IMR-90 (cell line): ENCODE measurements around the gene MYEF2. TPM values are rescaled to one million over a fixed set of nuclear protein-coding genes. Genes with fewer than 3 reads are reported as not detected.
A peak's percentile ranks its signal among the peaks of the same experiment; 100 is the strongest.

Experiments used
- ATAC-seq: fragments of 200-7000 bp; cut with Tn5 transposase; 2 replicates; pipeline ENCODE4 v1.9.1; 2020; ENCODE audit warnings: low read depth, mild to moderate bottlenecking, moderate library complexity
- BruUV-seq: library from RNA; stranded (reverse); fragments of 400-500 nt; replicated peaks from 2 replicates; lab custom pipeline; 2021; lab: Mats Ljungman, UMichigan
- CTCF ChIA-PET: fragments of 300-600 bp; formaldehyde crosslinking; extraction: SDS; loops from one replicate; lab custom pipeline; 2021; ENCODE audit warnings: antibody characterized with exemption; lab: Yijun Ruan, JAX
- POLR2A ChIA-PET: fragments of 300-600 bp; sonication (Branson Sonifier 250); formaldehyde crosslinking; loops from one replicate; lab custom pipeline; 2022; ENCODE audit warnings: antibody characterized with exemption; ENCODE audit not compliant: unreplicated experiment; lab: Charles Lee
- DNase-seq: peaks from one replicate; pipeline ENCODE4 v3.0.0; 2013
- H2AFZ ChIP-seq: replicated peaks from 2 replicates; pipeline ENCODE3; 2013; ENCODE audit warnings: low read length, mild to moderate bottlenecking; ENCODE audit not compliant: poor library complexity
- H2AK5ac ChIP-seq: 2 replicates; pipeline ENCODE4 v1.6.1; 2013; ENCODE audit warnings: low read depth, low read length, inconsistent platforms
- H2AK9ac ChIP-seq: replicated peaks from 2 replicates; pipeline ENCODE3; 2013; ENCODE audit warnings: mild to moderate bottlenecking, low read depth, low read length, moderate library complexity; ENCODE audit not compliant: poor library complexity
- H2BK120ac ChIP-seq: 2 replicates; pipeline ENCODE4 v1.6.1; 2013; ENCODE audit warnings: low read depth, low read length, inconsistent platforms
- H2BK15ac ChIP-seq: 3 replicates; pipeline ENCODE4 v1.6.1; 2013; ENCODE audit warnings: low read depth, low read length, inconsistent platforms
- H2BK20ac ChIP-seq: 2 replicates; pipeline ENCODE4 v1.6.1; 2013; ENCODE audit warnings: low read depth, mild to moderate bottlenecking, inconsistent platforms, low read length, moderate library complexity
- H2BK5ac ChIP-seq: 2 replicates; pipeline ENCODE4 v1.6.1; 2013; ENCODE audit warnings: mild to moderate bottlenecking, low read depth, low read length, inconsistent platforms; ENCODE audit not compliant: poor library complexity, severe bottlenecking
- H3K14ac ChIP-seq: replicated peaks from 2 replicates; pipeline ENCODE4 v1.6.1; 2013; ENCODE audit warnings: low read depth, low read length, inconsistent platforms
- H3K18ac ChIP-seq: 2 replicates; pipeline ENCODE4 v1.6.1; 2013; ENCODE audit warnings: low read depth, low read length, control low read depth
- H3K23ac ChIP-seq: 2 replicates; pipeline ENCODE4 v1.6.1; 2013; ENCODE audit warnings: low read depth, low read length, inconsistent platforms
- H3K27ac ChIP-seq: 2 replicates; pipeline ENCODE4 v1.5.1; 2013; ENCODE audit warnings: mild to moderate bottlenecking, control low read depth, low read length; ENCODE audit not compliant: insufficient read depth
- H3K27me3 ChIP-seq: 2 replicates; pipeline ENCODE4 v1.6.1; 2013; ENCODE audit warnings: low read length; ENCODE audit not compliant: control insufficient read depth, insufficient read depth
- H3K36me3 ChIP-seq: 2 replicates; pipeline ENCODE4 v1.6.1; 2013; ENCODE audit warnings: low read length, mixed read lengths; ENCODE audit not compliant: control insufficient read depth, insufficient read depth
- H3K4ac ChIP-seq: 2 replicates; pipeline ENCODE4 v1.6.1; 2013; ENCODE audit warnings: low read depth, low read length, inconsistent platforms
- H3K4me1 ChIP-seq: 2 replicates; pipeline ENCODE4 v1.6.1; 2013; ENCODE audit warnings: low read length, mixed read lengths; ENCODE audit not compliant: control insufficient read depth, insufficient read depth
- H3K4me2 ChIP-seq: 2 replicates; pipeline ENCODE4 v1.6.1; 2013; ENCODE audit warnings: low read depth, mild to moderate bottlenecking, control low read depth, low read length, moderate library complexity
- H3K4me3 ChIP-seq: 2 replicates; pipeline ENCODE4 v1.5.1; 2013; ENCODE audit warnings: low read depth, mild to moderate bottlenecking, control low read depth, low read length, moderate library complexity; ENCODE audit not compliant: insufficient read depth
- H3K56ac ChIP-seq: 2 replicates; pipeline ENCODE4 v1.6.1; 2013; ENCODE audit warnings: low read length, inconsistent platforms; ENCODE audit not compliant: insufficient read depth; ENCODE audit errors: extremely low read depth
- H3K79me1 ChIP-seq, 2 experiments: 2 replicates each; pipeline ENCODE4 v1.6.1; 2013; ENCODE audit warnings: low read length in 2 of 2, inconsistent platforms in 1 of 2, low read depth in 1 of 2
- H3K9ac ChIP-seq: 2 replicates; pipeline ENCODE4 v1.6.1; 2013; ENCODE audit warnings: low read depth, low read length, control low read depth
- H3K9me1 ChIP-seq: 2 replicates; pipeline ENCODE4 v1.6.1; 2013; ENCODE audit warnings: low read length, inconsistent platforms; ENCODE audit not compliant: insufficient read depth
- H3K9me3 ChIP-seq: 2 replicates; pipeline ENCODE4 v1.6.1; 2013; ENCODE audit warnings: low read length; ENCODE audit not compliant: control insufficient read depth, insufficient read depth
- H4K20me1 ChIP-seq: 2 replicates; pipeline ENCODE4 v1.6.1; 2013; ENCODE audit warnings: low read length, inconsistent platforms; ENCODE audit not compliant: insufficient read depth
- H4K5ac ChIP-seq: 2 replicates; pipeline ENCODE4 v1.6.1; 2013; ENCODE audit warnings: mild to moderate bottlenecking, low read depth, low read length, control low read depth
- H4K8ac ChIP-seq, 2 experiments: 2 replicates each; pipeline ENCODE4 v1.6.1; 2013; ENCODE audit warnings: low read depth in 2 of 2, low read length in 2 of 2, control low read depth in 1 of 2, inconsistent platforms in 1 of 2
- H4K91ac ChIP-seq: 2 replicates; pipeline ENCODE4 v1.6.1; 2013; ENCODE audit warnings: low read depth, low read length, inconsistent platforms; ENCODE audit not compliant: insufficient read depth
- BHLHE40 ChIP-seq: fragments of 150-350 bp; IDR thresholded peaks from 2 replicates; pipeline ENCODE4 v1.6.1; 2016; ENCODE audit warnings: mild to moderate bottlenecking, low read depth, low read length
- FOS ChIP-seq: fragments of 150-350 bp; IDR thresholded peaks from 2 replicates; pipeline ENCODE4 v1.6.1; 2016; ENCODE audit warnings: low read depth, low read length
- MAZ ChIP-seq: IDR thresholded peaks from 2 replicates; pipeline ENCODE4 v1.6.1; 2012; ENCODE audit warnings: low read depth, mild to moderate bottlenecking, low read length, improper control_type of control experiment, moderate library complexity, borderline replicate concordance
- NFE2L2 ChIP-seq: fragments of 150-350 bp; IDR thresholded peaks from 2 replicates; pipeline ENCODE4 v1.6.1; 2016; ENCODE audit warnings: low read depth, mild to moderate bottlenecking, low read length
- POLR2A ChIP-seq: IDR thresholded peaks from 2 replicates; pipeline ENCODE4 v1.6.1; 2012; ENCODE audit warnings: mild to moderate bottlenecking, low read depth, low read length
- RAD21 ChIP-seq: IDR thresholded peaks from 2 replicates; pipeline ENCODE4 v1.6.1; 2012; ENCODE audit warnings: low read length, improper control_type of control experiment
- RFX5 ChIP-seq: IDR thresholded peaks from 2 replicates; pipeline ENCODE4 v1.8.0; 2012; ENCODE audit warnings: low read depth, mild to moderate bottlenecking, low read length, moderate library complexity
- SMC3 ChIP-seq: fragments of 150-350 bp; IDR thresholded peaks from 2 replicates; pipeline ENCODE4 v1.6.1; 2016; ENCODE audit warnings: low read depth, mild to moderate bottlenecking, antibody characterized with exemption, low read length, moderate library complexity
- WGBS, 2 experiments: methylation state at CpG; one replicate each; pipeline versions ENCODE4 v1.1.5 to v1.1.7; 2013; ENCODE audit warnings: missing lambda C conversion rate in 2 of 2; ENCODE audit not compliant: insufficient read length in 1 of 2; ENCODE audit errors: extremely low coverage in 2 of 2; 5-methylcytosine and 5-hydroxymethylcytosine counted together
- dilution Hi-C: fragments of 300-500 bp; cut with HindIII; formaldehyde crosslinking; loops from one replicate; pipeline ENCODE4 v1.14.3; 2018; ENCODE audit warnings: low sequenced_read_pairs; ENCODE audit not compliant: unreplicated experiment
- in situ Hi-C: fragments of 300-500 bp; cut with MboI; formaldehyde crosslinking; loops from 3 replicates; pipeline ENCODE4 v1.14.3; 2019; ENCODE audit warnings: low sequenced_read_pairs, inconsistent platforms, mixed read lengths
- intact Hi-C: fragments of 100-400 bp; cut with micrococcal nuclease; formaldehyde crosslinking; loops from 2 replicates; pipeline ENCODE4 v1.10.0; 2022
- polyA plus RNA-seq, 3 experiments: library from polyadenylated mRNA; depleted of rRNA; stranded (reverse); fragments of >200 nt; gene quantifications; 2 replicates each; pipeline ENCODE4 v1.2.3, GENCODE V29; 2012; ENCODE audit warnings: low replicate concordance in 1 of 3
- total RNA-seq: library from RNA; depleted of rRNA; stranded (reverse); fragments of >200 nt; gene quantifications from 2 replicates; pipeline ENCODE4 v1.2.3, GENCODE V29; 2012
- TF ChIP-seq, protein P1 (sequence below): fragments of 150-350 bp; IDR thresholded peaks from 2 replicates; pipeline ENCODE4 v1.6.1; 2017; ENCODE audit warnings: mild to moderate bottlenecking, antibody characterized with exemption, low read length, low read depth
- TF ChIP-seq, protein P2 (sequence below): conservative IDR thresholded peaks from 2 replicates; pipeline ENCODE4 v1.5.1; 2012; ENCODE audit warnings: mild to moderate bottlenecking, low read depth, low read length, improper control_type of control experiment

The MYEF2 gene
- total and polyA plus RNA-seq, 2 of the 4 experiments (the other 2 are of a cell fraction) = 4.5 to 5.8 TPM

DNA sequence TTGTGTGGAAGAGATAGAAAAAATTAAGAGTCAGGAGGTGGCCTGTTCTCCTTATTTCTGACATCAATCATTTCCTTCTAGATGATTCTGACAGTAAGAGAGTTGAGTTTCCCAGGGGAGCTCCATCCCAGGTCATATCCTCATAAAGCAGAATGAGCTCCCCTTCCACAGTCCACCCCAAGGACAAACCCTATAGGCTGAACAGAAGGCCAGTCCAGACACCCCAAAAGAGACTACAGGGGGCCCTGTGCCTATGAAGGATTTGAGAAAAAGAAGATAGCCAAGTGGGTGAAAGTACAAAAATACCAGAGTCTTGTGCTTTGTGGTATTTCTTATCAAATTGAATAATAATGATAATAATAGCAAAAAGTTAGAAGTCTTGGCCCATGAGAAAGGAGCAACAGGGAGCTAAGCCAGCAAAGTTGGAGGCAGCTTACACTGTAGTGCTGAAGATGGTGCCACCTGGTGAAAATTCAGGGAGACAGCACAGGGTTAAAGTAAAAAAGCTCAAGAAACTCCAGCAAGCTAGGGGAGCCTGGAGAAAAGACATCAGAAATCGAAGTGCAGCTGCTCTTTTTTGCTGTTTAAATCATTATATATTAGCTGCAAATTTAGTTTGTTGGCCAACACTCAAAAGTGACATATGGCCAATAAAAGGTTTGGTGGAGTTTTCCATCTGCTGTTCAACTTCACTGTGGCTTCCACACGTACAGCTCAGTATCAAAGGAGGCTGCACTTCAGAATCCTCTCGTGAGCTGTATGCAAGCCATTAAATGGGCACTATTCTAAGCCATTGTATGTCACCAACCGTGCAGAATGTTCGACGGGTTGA lies 93.1 kb downstream of the MYEF2 start:
- no peak overlapping the region for H3K9ac ChIP-seq
- no peak overlapping the region for H3K4ac ChIP-seq
- no peak overlapping the region for H2BK20ac ChIP-seq
- no peaks in the 10 kb centered on the region for H4K20me1 ChIP-seq
- no peak overlapping the region for H4K5ac ChIP-seq
- peaks cover 12% of the 10 kb centered on the region for H3K27me3 ChIP-seq
- DNase-seq (peak; percentile 50), ATAC-seq (peak; percentile 79)
- H3K4me2 ChIP-seq = no peak overlapping the region
- H3K14ac ChIP-seq = no peak overlapping the region
- H3K4me3 ChIP-seq = no peak overlapping the region
- no peaks in the 10 kb centered on the region for H3K4me1 ChIP-seq
- TF ChIP-seq MAZ = no peak
- TF ChIP-seq FOS = no peak
- TF ChIP-seq RFX5 = no peak
- no peak for TF ChIP-seq NFE2L2
- no peak for TF ChIP-seq POLR2A
- TF ChIP-seq BHLHE40 = no peak
- TF ChIP-seq, protein P1, sequence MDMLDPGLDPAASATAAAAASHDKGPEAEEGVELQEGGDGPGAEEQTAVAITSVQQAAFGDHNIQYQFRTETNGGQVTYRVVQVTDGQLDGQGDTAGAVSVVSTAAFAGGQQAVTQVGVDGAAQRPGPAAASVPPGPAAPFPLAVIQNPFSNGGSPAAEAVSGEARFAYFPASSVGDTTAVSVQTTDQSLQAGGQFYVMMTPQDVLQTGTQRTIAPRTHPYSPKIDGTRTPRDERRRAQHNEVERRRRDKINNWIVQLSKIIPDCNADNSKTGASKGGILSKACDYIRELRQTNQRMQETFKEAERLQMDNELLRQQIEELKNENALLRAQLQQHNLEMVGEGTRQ = no peak
- TF ChIP-seq RAD21 = peak; percentile 53
- TF ChIP-seq SMC3 = peak; percentile 49
- TF ChIP-seq, protein P2, sequence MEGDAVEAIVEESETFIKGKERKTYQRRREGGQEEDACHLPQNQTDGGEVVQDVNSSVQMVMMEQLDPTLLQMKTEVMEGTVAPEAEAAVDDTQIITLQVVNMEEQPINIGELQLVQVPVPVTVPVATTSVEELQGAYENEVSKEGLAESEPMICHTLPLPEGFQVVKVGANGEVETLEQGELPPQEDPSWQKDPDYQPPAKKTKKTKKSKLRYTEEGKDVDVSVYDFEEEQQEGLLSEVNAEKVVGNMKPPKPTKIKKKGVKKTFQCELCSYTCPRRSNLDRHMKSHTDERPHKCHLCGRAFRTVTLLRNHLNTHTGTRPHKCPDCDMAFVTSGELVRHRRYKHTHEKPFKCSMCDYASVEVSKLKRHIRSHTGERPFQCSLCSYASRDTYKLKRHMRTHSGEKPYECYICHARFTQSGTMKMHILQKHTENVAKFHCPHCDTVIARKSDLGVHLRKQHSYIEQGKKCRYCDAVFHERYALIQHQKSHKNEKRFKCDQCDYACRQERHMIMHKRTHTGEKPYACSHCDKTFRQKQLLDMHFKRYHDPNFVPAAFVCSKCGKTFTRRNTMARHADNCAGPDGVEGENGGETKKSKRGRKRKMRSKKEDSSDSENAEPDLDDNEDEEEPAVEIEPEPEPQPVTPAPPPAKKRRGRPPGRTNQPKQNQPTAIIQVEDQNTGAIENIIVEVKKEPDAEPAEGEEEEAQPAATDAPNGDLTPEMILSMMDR = peak; percentile 51
- 66% methylated on average over 3 of the region's 6 CpGs; no CpG with 5 or more reads in 1 of the 2 experiments for WGBS, 2 experiments
- no peaks in the 10 kb centered on the region for H3K9me3 ChIP-seq
- POLR2A ChIA-PET = interaction anchor here (0.6 kb wide), 1 partner anchor 350 kb away, joined by 8 read pairs; no protein-coding TSS in a partner anchor
- H4K91ac ChIP-seq = no peak overlapping the region
- H2BK120ac ChIP-seq = no peak overlapping the region
- in situ Hi-C loops (loop anchor here (10.0 kb wide), 1 partner anchor 890 kb away; no protein-coding TSS in a partner anchor), intact Hi-C loops (loop anchor here (2.0 kb wide), 1 partner anchor 888 kb away; no protein-coding TSS in a partner anchor), dilution Hi-C loops (no loop called here)
- no TSS peak for BruUV-seq
- CTCF ChIA-PET = interaction anchor here (0.6 to 1.3 kb wide), 4 partner anchors 20 to 889 kb away, joined by 3 read pairs; no protein-coding TSS in a partner anchor
- no peak overlapping the region for H3K27ac ChIP-seq
- H3K36me3 ChIP-seq = no peaks in the 10 kb centered on the region
- H3K79me1 ChIP-seq = no peaks in the 10 kb centered on the region
- H2AK5ac ChIP-seq = no peak overlapping the region
- H2AK9ac ChIP-seq = no peak overlapping the region
- no peak overlapping the region for H2BK15ac ChIP-seq
- H3K23ac ChIP-seq = no peak overlapping the region
- no peaks in the 10 kb centered on the region; the same call in 1 of the 2 replicates for H3K9me1 ChIP-seq
- H3K56ac ChIP-seq = no peak overlapping the region
- H2BK5ac ChIP-seq = no peak overlapping the region
- no peak overlapping the region for H4K8ac ChIP-seq
- no peak overlapping the region for H2AFZ ChIP-seq
- H3K18ac ChIP-seq = no peak overlapping the region
